IMR-90 (cell line): Measurements from ENCODE around the gene ICAM4. TPM values are rescaled to one million over a fixed set of nuclear protein-coding genes. Genes with fewer than 3 reads are reported as not detected.

Experiments
- ATAC-seq: fragments of 200-7000 bp; cut with Tn5 transposase; 2 replicates; pipeline ENCODE4 v1.9.1; 2020; ENCODE audit warnings: low read depth, mild to moderate bottlenecking, moderate library complexity
- BruUV-seq: library from RNA; stranded (reverse); fragments of 400-500 nt; replicated peaks from 2 replicates; lab custom pipeline; 2021; lab: Mats Ljungman, UMichigan
- CTCF ChIA-PET: fragments of 300-600 bp; formaldehyde crosslinking; extraction: SDS; loops from one replicate; lab custom pipeline; 2021; ENCODE audit warnings: antibody characterized with exemption; lab: Yijun Ruan, JAX
- POLR2A ChIA-PET: fragments of 300-600 bp; sonication (Branson Sonifier 250); formaldehyde crosslinking; loops from one replicate; lab custom pipeline; 2022; ENCODE audit warnings: antibody characterized with exemption; ENCODE audit not compliant: unreplicated experiment; lab: Charles Lee
- DNase-seq: peaks from one replicate; pipeline ENCODE4 v3.0.0; 2013
- H2AFZ ChIP-seq: replicated peaks from 2 replicates; pipeline ENCODE3; 2013; ENCODE audit warnings: low read length, mild to moderate bottlenecking; ENCODE audit not compliant: poor library complexity
- H2AK5ac ChIP-seq: 2 replicates; pipeline ENCODE4 v1.6.1; 2013; ENCODE audit warnings: low read depth, low read length, inconsistent platforms
- H2AK9ac ChIP-seq: replicated peaks from 2 replicates; pipeline ENCODE3; 2013; ENCODE audit warnings: mild to moderate bottlenecking, low read depth, low read length, moderate library complexity; ENCODE audit not compliant: poor library complexity
- H2BK120ac ChIP-seq: 2 replicates; pipeline ENCODE4 v1.6.1; 2013; ENCODE audit warnings: low read depth, low read length, inconsistent platforms
- H2BK15ac ChIP-seq: 3 replicates; pipeline ENCODE4 v1.6.1; 2013; ENCODE audit warnings: low read depth, low read length, inconsistent platforms
- H2BK20ac ChIP-seq: 2 replicates; pipeline ENCODE4 v1.6.1; 2013; ENCODE audit warnings: low read depth, mild to moderate bottlenecking, inconsistent platforms, low read length, moderate library complexity
- H2BK5ac ChIP-seq: 2 replicates; pipeline ENCODE4 v1.6.1; 2013; ENCODE audit warnings: mild to moderate bottlenecking, low read depth, low read length, inconsistent platforms; ENCODE audit not compliant: poor library complexity, severe bottlenecking
- H3K14ac ChIP-seq: replicated peaks from 2 replicates; pipeline ENCODE4 v1.6.1; 2013; ENCODE audit warnings: low read depth, low read length, inconsistent platforms
- H3K18ac ChIP-seq: 2 replicates; pipeline ENCODE4 v1.6.1; 2013; ENCODE audit warnings: low read depth, low read length, control low read depth
- H3K23ac ChIP-seq: 2 replicates; pipeline ENCODE4 v1.6.1; 2013; ENCODE audit warnings: low read depth, low read length, inconsistent platforms
- H3K27ac ChIP-seq: 2 replicates; pipeline ENCODE4 v1.5.1; 2013; ENCODE audit warnings: mild to moderate bottlenecking, control low read depth, low read length; ENCODE audit not compliant: insufficient read depth
- H3K27me3 ChIP-seq: 2 replicates; pipeline ENCODE4 v1.6.1; 2013; ENCODE audit warnings: low read length; ENCODE audit not compliant: control insufficient read depth, insufficient read depth
- H3K36me3 ChIP-seq: 2 replicates; pipeline ENCODE4 v1.6.1; 2013; ENCODE audit warnings: low read length, mixed read lengths; ENCODE audit not compliant: control insufficient read depth, insufficient read depth
- H3K4ac ChIP-seq: 2 replicates; pipeline ENCODE4 v1.6.1; 2013; ENCODE audit warnings: low read depth, low read length, inconsistent platforms
- H3K4me1 ChIP-seq: 2 replicates; pipeline ENCODE4 v1.6.1; 2013; ENCODE audit warnings: low read length, mixed read lengths; ENCODE audit not compliant: control insufficient read depth, insufficient read depth
- H3K4me2 ChIP-seq: 2 replicates; pipeline ENCODE4 v1.6.1; 2013; ENCODE audit warnings: low read depth, mild to moderate bottlenecking, control low read depth, low read length, moderate library complexity
- H3K4me3 ChIP-seq: 2 replicates; pipeline ENCODE4 v1.5.1; 2013; ENCODE audit warnings: low read depth, mild to moderate bottlenecking, control low read depth, low read length, moderate library complexity; ENCODE audit not compliant: insufficient read depth
- H3K56ac ChIP-seq: 2 replicates; pipeline ENCODE4 v1.6.1; 2013; ENCODE audit warnings: low read length, inconsistent platforms; ENCODE audit not compliant: insufficient read depth; ENCODE audit errors: extremely low read depth
- H3K79me1 ChIP-seq, 2 experiments: 2 replicates each; pipeline ENCODE4 v1.6.1; 2013; ENCODE audit warnings: low read length in 2 of 2, inconsistent platforms in 1 of 2, low read depth in 1 of 2
- H3K9ac ChIP-seq: 2 replicates; pipeline ENCODE4 v1.6.1; 2013; ENCODE audit warnings: low read depth, low read length, control low read depth
- H3K9me1 ChIP-seq: 2 replicates; pipeline ENCODE4 v1.6.1; 2013; ENCODE audit warnings: low read length, inconsistent platforms; ENCODE audit not compliant: insufficient read depth
- H3K9me3 ChIP-seq: 2 replicates; pipeline ENCODE4 v1.6.1; 2013; ENCODE audit warnings: low read length; ENCODE audit not compliant: control insufficient read depth, insufficient read depth
- H4K20me1 ChIP-seq: 2 replicates; pipeline ENCODE4 v1.6.1; 2013; ENCODE audit warnings: low read length, inconsistent platforms; ENCODE audit not compliant: insufficient read depth
- H4K5ac ChIP-seq: 2 replicates; pipeline ENCODE4 v1.6.1; 2013; ENCODE audit warnings: mild to moderate bottlenecking, low read depth, low read length, control low read depth
- H4K8ac ChIP-seq, 2 experiments: 2 replicates each; pipeline ENCODE4 v1.6.1; 2013; ENCODE audit warnings: low read depth in 2 of 2, low read length in 2 of 2, control low read depth in 1 of 2, inconsistent platforms in 1 of 2
- H4K91ac ChIP-seq: 2 replicates; pipeline ENCODE4 v1.6.1; 2013; ENCODE audit warnings: low read depth, low read length, inconsistent platforms; ENCODE audit not compliant: insufficient read depth
- BHLHE40 ChIP-seq: fragments of 150-350 bp; IDR thresholded peaks from 2 replicates; pipeline ENCODE4 v1.6.1; 2016; ENCODE audit warnings: mild to moderate bottlenecking, low read depth, low read length
- CHD1 ChIP-seq: IDR thresholded peaks from 2 replicates; pipeline ENCODE4 v1.6.1; 2012; ENCODE audit warnings: low read depth, low read length, improper control_type of control experiment
- FOS ChIP-seq: fragments of 150-350 bp; IDR thresholded peaks from 2 replicates; pipeline ENCODE4 v1.6.1; 2016; ENCODE audit warnings: low read depth, low read length
- MAZ ChIP-seq: IDR thresholded peaks from 2 replicates; pipeline ENCODE4 v1.6.1; 2012; ENCODE audit warnings: low read depth, mild to moderate bottlenecking, low read length, improper control_type of control experiment, moderate library complexity, borderline replicate concordance
- MXI1 ChIP-seq: IDR thresholded peaks from 2 replicates; pipeline ENCODE4 v1.6.1; 2012; ENCODE audit warnings: low read depth, mild to moderate bottlenecking, low read length, moderate library complexity, borderline replicate concordance
- RAD21 ChIP-seq: IDR thresholded peaks from 2 replicates; pipeline ENCODE4 v1.6.1; 2012; ENCODE audit warnings: low read length, improper control_type of control experiment
- WGBS, 2 experiments: methylation state at CpG; one replicate each; pipeline versions ENCODE4 v1.1.5 to v1.1.7; 2013; ENCODE audit warnings: missing lambda C conversion rate in 2 of 2; ENCODE audit not compliant: insufficient read length in 1 of 2; ENCODE audit errors: extremely low coverage in 2 of 2; 5-methylcytosine and 5-hydroxymethylcytosine counted together
- dilution Hi-C: fragments of 300-500 bp; cut with HindIII; formaldehyde crosslinking; loops from one replicate; pipeline ENCODE4 v1.14.3; 2018; ENCODE audit warnings: low sequenced_read_pairs; ENCODE audit not compliant: unreplicated experiment
- in situ Hi-C: fragments of 300-500 bp; cut with MboI; formaldehyde crosslinking; loops from 3 replicates; pipeline ENCODE4 v1.14.3; 2019; ENCODE audit warnings: low sequenced_read_pairs, inconsistent platforms, mixed read lengths
- intact Hi-C: fragments of 100-400 bp; cut with micrococcal nuclease; formaldehyde crosslinking; loops from 2 replicates; pipeline ENCODE4 v1.10.0; 2022
- polyA plus RNA-seq, 3 experiments: library from polyadenylated mRNA; depleted of rRNA; stranded (reverse); fragments of >200 nt; gene quantifications; 2 replicates each; pipeline ENCODE4 v1.2.3, GENCODE V29; 2012; ENCODE audit warnings: low replicate concordance in 1 of 3
- total RNA-seq: library from RNA; depleted of rRNA; stranded (reverse); fragments of >200 nt; gene quantifications from 2 replicates; pipeline ENCODE4 v1.2.3, GENCODE V29; 2012
- TF ChIP-seq, protein P1 (sequence below): fragments of 150-350 bp; IDR thresholded peaks from 2 replicates; pipeline ENCODE4 v1.6.1; 2017; ENCODE audit warnings: mild to moderate bottlenecking, antibody characterized with exemption, low read length, low read depth

The ICAM4 gene
- total and polyA plus RNA-seq, 2 of the 4 experiments (the other 2 are of a cell fraction), result 2.3 to 4.0 TPM

DNA sequence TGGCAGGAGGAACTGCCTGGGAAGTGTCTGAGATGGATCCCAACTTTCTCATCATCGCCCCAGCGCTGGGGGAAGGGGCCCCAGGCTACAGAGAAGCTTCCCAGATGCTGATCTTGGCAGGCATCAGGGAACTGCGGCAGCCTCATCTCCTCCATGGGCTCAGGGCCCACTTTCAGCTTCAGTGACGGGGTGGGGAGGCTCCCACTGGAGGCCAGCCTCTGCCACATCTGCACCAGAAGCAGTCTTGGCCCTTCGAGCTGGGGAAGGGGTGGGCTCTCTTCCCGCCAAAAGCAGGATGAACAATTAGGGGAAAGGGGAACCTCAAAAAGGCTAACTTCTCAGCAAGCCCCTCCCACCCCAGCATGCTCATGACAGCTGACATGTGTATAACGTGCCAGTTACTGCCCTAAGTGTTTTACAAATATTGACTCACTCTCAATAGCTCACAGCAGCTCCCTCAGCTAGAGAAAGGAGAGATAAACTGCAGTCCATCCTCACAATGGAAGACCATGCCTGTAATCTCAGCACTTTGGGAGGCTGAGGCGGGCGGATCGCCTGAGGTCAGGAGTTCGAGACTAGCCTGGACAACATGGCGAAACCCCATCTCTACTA, 48.5 kb upstream of the ICAM4 start:
- Histone ChIP-seq H3K9ac (no peak overlapping the region), H3K4me1 (peaks cover 12% of the 10 kb centered on the region), H3K9me3 (no peaks in the 10 kb centered on the region), H2BK5ac (peak overlapping the region; percentile 90), H3K4me2 (0 out of 2 replicates have a peak overlapping the region, but pooled peaks have one; percentile 5), H2AK5ac (no peak overlapping the region), H3K36me3 (no peaks in the 10 kb centered on the region), H4K91ac (no peak overlapping the region; the same call in 1 of the 2 replicates), H3K27me3 (no peaks in the 10 kb centered on the region), H3K23ac (peak overlapping the region; percentile 6; the same call in 1 of the 2 replicates), H2BK120ac (peak overlapping the region; percentile 98), H2AFZ (peak overlapping the region; percentile 91), H3K4me3 (no peak overlapping the region), H3K9me1 (peaks cover 5% of the 10 kb centered on the region), H2BK20ac (peak overlapping the region; percentile 42), H3K27ac (peak overlapping the region; percentile 66), H3K14ac (0 out of 2 replicates have a peak overlapping the region, but pooled peaks have one; percentile 82), H3K18ac (peak overlapping the region; percentile 7; the same call in 1 of the 2 replicates), H2AK9ac (peak overlapping the region; percentile 95), H4K20me1 (no peaks in the 10 kb centered on the region), H4K8ac (peak overlapping the region; percentile 13 to 85; a peak in 2 of 4 replicates), H2BK15ac (peak overlapping the region; percentile 86; the same call in 1 of the 3 replicates), H4K5ac (no peak overlapping the region), H3K56ac (no peak overlapping the region), H3K4ac (peak overlapping the region; percentile 93), H3K79me1 (no peaks in the 10 kb centered on the region)
- no CpG with 5 or more reads among the region's 12 CpGs for WGBS, 2 experiments
- ChIA-PET CTCF (interaction anchor here (0.6 to 0.9 kb wide), 2 partner anchors 12 to 294 kb away, joined by 4 to 7 read pairs; no protein-coding TSS in a partner anchor), POLR2A (no interaction called here)
- BruUV-seq, result no TSS peak
- dilution Hi-C loops (no loop called here), in situ Hi-C loops (no loop called here), intact Hi-C loops (loop anchor here (1.0 kb wide), 1 partner anchor 12 kb away; no protein-coding TSS in a partner anchor)
- TF ChIP-seq MXI1 (peak; percentile 83), CHD1 (no peak), BHLHE40 (peak; percentile 80), RAD21 (0 out of 2 replicates have a peak, but pooled peaks have one; percentile 9), MAZ (peak; percentile 72; the same call in 1 of the 2 replicates), FOS (no peak)
- TF ChIP-seq, protein P1, sequence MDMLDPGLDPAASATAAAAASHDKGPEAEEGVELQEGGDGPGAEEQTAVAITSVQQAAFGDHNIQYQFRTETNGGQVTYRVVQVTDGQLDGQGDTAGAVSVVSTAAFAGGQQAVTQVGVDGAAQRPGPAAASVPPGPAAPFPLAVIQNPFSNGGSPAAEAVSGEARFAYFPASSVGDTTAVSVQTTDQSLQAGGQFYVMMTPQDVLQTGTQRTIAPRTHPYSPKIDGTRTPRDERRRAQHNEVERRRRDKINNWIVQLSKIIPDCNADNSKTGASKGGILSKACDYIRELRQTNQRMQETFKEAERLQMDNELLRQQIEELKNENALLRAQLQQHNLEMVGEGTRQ, result 0 out of 2 replicates have a peak, but pooled peaks have one; percentile 23
- DNase-seq (peak; percentile 91), ATAC-seq (peak; percentile 89)
